ENCODE data around the gene GPR15.

Gene GPR15

DNA sequence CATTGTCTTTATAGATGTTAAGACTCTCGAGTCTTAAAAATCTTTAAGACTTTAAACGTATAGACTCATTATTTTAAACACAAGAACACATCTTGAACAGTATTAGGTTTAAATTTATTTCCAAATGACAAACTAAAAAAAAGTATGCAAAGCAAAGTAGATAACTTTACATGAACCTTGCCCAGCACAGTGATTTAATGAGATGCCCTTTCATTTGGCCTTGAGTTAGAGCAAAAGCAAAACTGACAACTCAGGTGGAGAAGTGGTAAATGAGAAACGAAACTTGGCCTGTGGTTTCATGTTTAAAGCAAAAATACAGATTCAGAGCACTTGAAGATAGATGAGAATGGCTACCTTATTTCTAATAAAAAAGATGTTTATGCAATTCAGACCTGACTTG, 8.6 kb downstream of the GPR15 start:
- H3K27ac Mint-ChIP-seq: peak overlapping the region; percentile 58
- CTCF ChIA-PET: interaction anchor here (1.4 to 2.5 kb wide), 3 partner anchors 14 to 34 kb away, joined by 3 to 6 read pairs (median 4); no protein-coding TSS in a partner anchor
- peak overlapping the region; percentile 1 for H3K4me3 Mint-ChIP-seq
- H3K4me1 Mint-ChIP-seq: peaks cover 69% of the 10 kb centered on the region
- DNase-seq: no peak
- H3K36me3 Mint-ChIP-seq: peaks cover 30% of the 10 kb centered on the region
- no peaks in the 10 kb centered on the region for H3K27me3 Mint-ChIP-seq
- H3K9me3 Mint-ChIP-seq: peaks cover 6% of the 10 kb centered on the region

GRCh38 chr3:98541695-98542094, 9.9 kb downstream of the GPR15 start:
- CTCF ChIA-PET: interaction anchor here (0.8 to 2.5 kb wide), 5 partner anchors 13 to 40 kb away, joined by 3 to 6 read pairs (median 4); no protein-coding TSS in a partner anchor
- no peak overlapping the region for H3K4me3 Mint-ChIP-seq
- H3K4me1 Mint-ChIP-seq: peaks cover 68% of the 10 kb centered on the region
- H3K36me3 Mint-ChIP-seq: peaks cover 32% of the 10 kb centered on the region
- H3K27me3 Mint-ChIP-seq: no peaks in the 10 kb centered on the region
- peaks cover 6% of the 10 kb centered on the region for H3K9me3 Mint-ChIP-seq
- peak overlapping the region; percentile 30 for H3K27ac Mint-ChIP-seq
- DNase-seq: no peak

GRCh38 chr3:98542623-98543022, 10.8 kb downstream of the GPR15 start:
- Mint-ChIP-seq H3K27me3 (no peaks in the 10 kb centered on the region), H3K36me3 (peaks cover 30% of the 10 kb centered on the region), H3K4me3 (no peak overlapping the region), H3K27ac (peak overlapping the region; percentile 35), H3K4me1 (peaks cover 61% of the 10 kb centered on the region), H3K9me3 (peaks cover 6% of the 10 kb centered on the region)
- CTCF ChIA-PET: interaction anchor here (1.8 to 2.5 kb wide), 2 partner anchors 15 to 20 kb away, joined by 5 to 6 read pairs; no protein-coding TSS in a partner anchor
- no peak for DNase-seq

DNA sequence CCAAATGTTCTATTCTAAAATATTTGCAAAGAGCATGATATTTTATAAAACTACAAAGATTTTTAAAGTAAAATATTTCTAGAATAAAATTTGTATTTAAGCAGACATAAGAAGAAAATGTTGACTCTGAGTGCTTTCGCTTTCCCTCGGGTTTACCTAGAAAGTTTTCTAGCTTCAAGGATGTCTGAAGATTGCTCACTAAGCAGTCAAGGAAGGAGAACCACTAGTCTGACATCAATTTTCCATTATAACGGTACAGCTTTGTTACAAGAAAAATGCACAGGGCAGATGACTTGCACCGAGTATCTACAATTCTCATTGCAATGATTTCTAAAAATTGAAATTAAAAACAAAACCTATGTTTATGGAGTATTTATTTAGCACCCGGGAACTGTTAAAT, 14.2 kb downstream of the GPR15 start:
- CTCF ChIA-PET: interaction anchor here (0.8 to 1.1 kb wide), 2 partner anchors 11 to 18 kb away, joined by 3 to 4 read pairs; no protein-coding TSS in a partner anchor
- Mint-ChIP-seq H3K27ac (peak overlapping the region; percentile 94), H3K4me3 (peak overlapping the region; percentile 62), H3K27me3 (no peaks in the 10 kb centered on the region), H3K9me3 (peaks cover 9% of the 10 kb centered on the region), H3K4me1 (peaks cover 70% of the 10 kb centered on the region), H3K36me3 (peaks cover 46% of the 10 kb centered on the region)
- no peak for DNase-seq

DNA sequence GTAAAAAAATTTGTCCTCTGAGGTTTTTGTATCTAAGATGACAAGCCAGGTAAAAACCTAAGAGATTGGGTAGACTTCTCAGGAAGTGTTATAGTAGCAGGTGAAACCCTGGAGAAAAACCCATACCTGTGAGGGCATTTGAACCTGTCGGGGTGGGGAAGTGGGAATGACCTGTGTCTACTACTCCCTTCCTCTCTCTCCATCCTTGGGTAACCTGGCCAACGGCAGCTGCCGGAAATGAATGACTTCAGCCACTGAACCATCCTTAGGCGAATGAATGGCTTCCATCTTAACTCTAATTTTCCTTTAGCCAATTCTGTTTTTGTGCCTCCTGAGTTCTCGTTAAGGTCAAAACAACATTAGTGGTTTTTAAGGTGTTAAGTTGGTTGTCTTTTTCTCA, 16.8 kb downstream of the GPR15 start:
- Mint-ChIP-seq H3K4me1 (peaks cover 74% of the 10 kb centered on the region), H3K4me3 (no peak overlapping the region), H3K27ac (no peak overlapping the region), H3K9me3 (peaks cover 4% of the 10 kb centered on the region), H3K27me3 (no peaks in the 10 kb centered on the region), H3K36me3 (peaks cover 49% of the 10 kb centered on the region)
- DNase-seq: no peak
- CTCF ChIA-PET: no interaction called here

- Mint-ChIP-seq H3K4me1 (peaks cover 86% of the 10 kb centered on the region), H3K36me3 (peaks cover 46% of the 10 kb centered on the region), H3K9me3 (peaks cover 4% of the 10 kb centered on the region), H3K4me3 (no peak overlapping the region), H3K27me3 (no peaks in the 10 kb centered on the region), H3K27ac (no peak overlapping the region)
- CTCF ChIA-PET: interaction anchor here (1.4 kb wide), 1 partner anchor 14 kb away, joined by 3 read pairs; no protein-coding TSS in a partner anchor
- DNase-seq: no peak
Observed at GRCh38 chr3:98550833-98551232, 19.1 kb downstream of the GPR15 start.

- no peaks in the 10 kb centered on the region for H3K27me3 Mint-ChIP-seq
- CTCF ChIA-PET: interaction anchor here (1.4 kb wide), 1 partner anchor 15 kb away, joined by 3 read pairs; no protein-coding TSS in a partner anchor
- H3K36me3 Mint-ChIP-seq: peaks cover 50% of the 10 kb centered on the region
- no peak overlapping the region for H3K27ac Mint-ChIP-seq
- no peak overlapping the region for H3K4me3 Mint-ChIP-seq
- peaks cover 86% of the 10 kb centered on the region for H3K4me1 Mint-ChIP-seq
- DNase-seq: no peak
- peaks cover 4% of the 10 kb centered on the region for H3K9me3 Mint-ChIP-seq
Observed at GRCh38 chr3:98551236-98551635, 19.5 kb downstream of the GPR15 start.

- Mint-ChIP-seq H3K36me3 (peaks cover 48% of the 10 kb centered on the region), H3K4me3 (peak overlapping the region; percentile 77), H3K9me3 (peaks cover 4% of the 10 kb centered on the region), H3K4me1 (peaks cover 88% of the 10 kb centered on the region), H3K27ac (peak overlapping the region; percentile 97), H3K27me3 (no peaks in the 10 kb centered on the region)
- CTCF ChIA-PET: interaction anchor here (1.0 to 1.4 kb wide), 2 partner anchors 10 to 15 kb away, joined by 3 read pairs; no protein-coding TSS in a partner anchor
- no peak for DNase-seq
Observed at GRCh38 chr3:98551754-98552153, 20.0 kb downstream of the GPR15 start.

- peak overlapping the region; percentile 77 for H3K4me3 Mint-ChIP-seq
- peak overlapping the region; percentile 97 for H3K27ac Mint-ChIP-seq
- H3K9me3 Mint-ChIP-seq: peaks cover 4% of the 10 kb centered on the region
- no peaks in the 10 kb centered on the region for H3K27me3 Mint-ChIP-seq
- no peak for DNase-seq
- peaks cover 48% of the 10 kb centered on the region for H3K36me3 Mint-ChIP-seq
- CTCF ChIA-PET: interaction anchor here (1.0 kb wide), 1 partner anchor 10 kb away, joined by 3 read pairs; no protein-coding TSS in a partner anchor
- peaks cover 95% of the 10 kb centered on the region for H3K4me1 Mint-ChIP-seq
Observed at GRCh38 chr3:98552232-98553020, 20.6 kb downstream of the GPR15 start.

- Mint-ChIP-seq H3K36me3 (peaks cover 47% of the 10 kb centered on the region), H3K4me3 (peak overlapping the region; percentile 77), H3K9me3 (peaks cover 4% of the 10 kb centered on the region), H3K27ac (peak overlapping the region; percentile 97), H3K27me3 (no peaks in the 10 kb centered on the region), H3K4me1 (peaks cover 98% of the 10 kb centered on the region)
- DNase-seq: no peak
- CTCF ChIA-PET: no interaction called here
Observed at GRCh38 chr3:98553021-98553563, 21.3 kb downstream of the GPR15 start.

GRCh38 chr3:98553753-98554152, 22.0 kb downstream of the GPR15 start:
- CTCF ChIA-PET: interaction anchor here (0.7 to 1.8 kb wide), 2 partner anchors 17 to 47 kb away, joined by 3 to 5 read pairs; no protein-coding TSS in a partner anchor
- H3K4me3 Mint-ChIP-seq: peak overlapping the region; percentile 77
- peaks cover 4% of the 10 kb centered on the region for H3K9me3 Mint-ChIP-seq
- peak overlapping the region; percentile 97 for H3K27ac Mint-ChIP-seq
- peaks cover 98% of the 10 kb centered on the region for H3K4me1 Mint-ChIP-seq
- H3K36me3 Mint-ChIP-seq: peaks cover 44% of the 10 kb centered on the region
- DNase-seq: no peak
- no peaks in the 10 kb centered on the region for H3K27me3 Mint-ChIP-seq

- peak overlapping the region; percentile 97 for H3K27ac Mint-ChIP-seq
- DNase-seq: no peak
- H3K36me3 Mint-ChIP-seq: peaks cover 47% of the 10 kb centered on the region
- H3K4me3 Mint-ChIP-seq: peak overlapping the region; percentile 77
- H3K27me3 Mint-ChIP-seq: no peaks in the 10 kb centered on the region
- peaks cover 98% of the 10 kb centered on the region for H3K4me1 Mint-ChIP-seq
- CTCF ChIA-PET: interaction anchor here (0.6 to 1.8 kb wide), 3 partner anchors 14 to 46 kb away, joined by 3 to 5 read pairs (median 3); no protein-coding TSS in a partner anchor
- peaks cover 11% of the 10 kb centered on the region for H3K9me3 Mint-ChIP-seq
Observed at GRCh38 chr3:98554580-98554979, 22.8 kb downstream of the GPR15 start.

DNA sequence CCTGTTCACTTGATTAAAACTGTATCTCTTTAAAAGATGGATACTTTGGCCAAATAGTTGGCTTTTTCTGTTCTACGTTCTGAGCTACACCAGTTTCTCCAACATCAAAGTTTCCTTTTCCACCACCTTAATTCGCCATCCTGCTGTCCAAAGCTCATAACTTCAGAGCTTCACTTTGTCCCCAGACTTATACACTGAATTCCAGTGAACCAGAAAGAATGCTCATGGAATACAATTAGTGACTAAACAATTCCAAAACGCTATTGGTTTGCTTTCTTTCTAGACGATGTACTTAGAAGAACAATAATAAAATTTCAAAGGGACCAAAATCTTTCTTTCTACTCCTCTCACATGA, 23.2 kb downstream of the GPR15 start:
- peak overlapping the region; percentile 77 for H3K4me3 Mint-ChIP-seq
- DNase-seq: no peak
- peaks cover 46% of the 10 kb centered on the region for H3K36me3 Mint-ChIP-seq

More for the DNA sequence above, 23.2 kb downstream of the GPR15 start:
- H3K27ac Mint-ChIP-seq: peak overlapping the region; percentile 97
- CTCF ChIA-PET: interaction anchor here (0.6 to 1.8 kb wide), 2 partner anchors 14 to 19 kb away, joined by 3 to 5 read pairs; no protein-coding TSS in a partner anchor
- no peaks in the 10 kb centered on the region for H3K27me3 Mint-ChIP-seq
- peaks cover 11% of the 10 kb centered on the region for H3K9me3 Mint-ChIP-seq
- peaks cover 98% of the 10 kb centered on the region for H3K4me1 Mint-ChIP-seq
